Cerebellar nuclear complex (tissue), 1 donor: Measurements from ENCODE around the gene STOX2.
"Not testable (repeated sequence)": the region's sequence is repeated elsewhere in the genome, so short reads cannot be mapped to it uniquely, and the experiment has no call there.

Experiments
- DNase-seq, 2 experiments: peaks; one replicate each; lab custom pipeline; 2025; lab: John Stamatoyannopoulos, UW

The STOX2 gene

GRCh38 chr4:184022679-184023383 is 117.7 kb downstream of the STOX2 start:
- no peak for DNase-seq

DNA sequence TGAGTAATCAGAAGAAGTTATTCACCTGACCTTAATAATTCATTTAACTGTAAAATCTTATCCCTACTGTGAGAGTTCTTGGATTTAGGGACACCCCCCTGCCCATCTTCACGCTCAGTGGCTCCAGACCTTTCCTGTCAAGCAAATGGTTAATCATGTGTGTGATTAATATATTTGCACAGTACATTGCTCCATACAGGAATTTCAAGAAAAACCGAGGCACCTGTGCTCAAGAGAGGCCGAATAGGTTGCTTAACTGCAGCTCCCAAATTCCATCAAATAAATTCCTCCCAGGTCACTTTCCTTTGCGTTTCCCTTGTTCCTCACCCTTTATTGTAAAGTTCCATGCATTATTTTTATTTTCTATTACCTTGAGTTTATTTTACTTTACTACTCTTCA is 119.5 kb downstream of the STOX2 start:
- DNase-seq = no peak

GRCh38 chr4:184028561-184029374 is 123.7 kb downstream of the STOX2 start:
- DNase-seq = no peak

- DNase-seq = no peak
These were observed 124.9 kb downstream of the STOX2 start for GRCh38 chr4:184030036-184030435.

DNA sequence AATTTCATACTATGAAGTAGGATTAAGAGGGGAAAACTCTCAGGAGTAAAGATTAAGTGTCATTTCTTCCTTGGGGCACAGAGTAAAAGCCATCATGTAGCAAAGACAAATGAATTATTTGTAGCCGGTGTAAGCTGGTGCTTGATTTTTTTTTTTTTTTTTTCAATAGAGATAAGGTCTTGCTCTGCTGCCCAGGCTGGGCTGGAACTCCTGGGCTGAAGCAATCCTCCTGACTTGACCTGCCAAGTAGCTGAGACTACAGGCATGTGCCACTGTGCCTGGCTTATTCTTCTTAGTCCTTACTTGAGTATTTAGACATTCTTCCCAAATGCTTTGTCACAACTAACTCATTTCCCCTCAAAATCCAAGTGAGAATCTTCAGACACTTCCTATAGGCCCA is 125.7 kb downstream of the STOX2 start:
- no peak for DNase-seq

- DNase-seq = no peak
These were observed 127.0 kb downstream of the STOX2 start for GRCh38 chr4:184032091-184032490.

- DNase-seq = no peak
These were observed 134.9 kb downstream of the STOX2 start for GRCh38 chr4:184039963-184040383.

GRCh38 chr4:184041156-184041555 is 136.0 kb downstream of the STOX2 start:
- no peak for DNase-seq

DNA sequence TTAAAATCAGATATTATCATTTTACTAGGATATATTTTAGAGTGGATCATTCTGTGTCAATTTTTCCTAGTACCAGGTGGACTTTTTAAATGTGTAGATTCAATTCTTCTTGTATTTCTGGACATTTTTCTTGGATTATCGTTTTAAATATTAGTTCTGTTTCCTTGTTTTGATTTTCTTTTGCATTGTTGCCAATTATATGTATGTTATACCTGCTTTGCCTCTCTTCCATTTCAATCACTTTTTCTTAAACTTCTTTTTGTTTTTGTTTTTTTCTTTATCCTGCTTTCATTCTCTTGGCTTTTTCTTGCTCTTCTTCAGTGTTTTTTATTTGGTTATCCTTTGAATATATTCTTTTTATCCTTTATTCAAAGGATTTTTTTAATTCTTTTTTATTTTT is 141.0 kb downstream of the STOX2 start:
- no peak for DNase-seq

DNA sequence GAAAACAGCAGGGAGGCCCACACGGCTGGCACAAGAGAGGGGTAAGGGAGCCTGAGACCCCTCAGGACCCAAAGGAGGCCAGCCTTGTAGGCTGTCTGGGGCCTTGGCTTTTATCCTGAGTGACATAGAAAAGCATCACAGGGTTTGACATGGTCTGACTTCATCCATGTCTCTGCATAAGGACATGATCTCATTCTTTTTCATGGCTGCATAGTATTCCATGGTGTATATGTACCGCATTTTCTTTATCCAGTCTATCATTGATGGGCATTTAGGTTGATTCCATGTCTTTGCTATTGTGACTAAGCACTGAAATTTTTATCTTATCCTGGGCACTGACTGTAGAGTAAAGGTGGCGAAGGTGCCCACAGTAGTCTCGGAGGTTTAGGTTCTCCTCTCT is 146.2 kb downstream of the STOX2 start:
- not testable (repeated sequence) for DNase-seq

DNA sequence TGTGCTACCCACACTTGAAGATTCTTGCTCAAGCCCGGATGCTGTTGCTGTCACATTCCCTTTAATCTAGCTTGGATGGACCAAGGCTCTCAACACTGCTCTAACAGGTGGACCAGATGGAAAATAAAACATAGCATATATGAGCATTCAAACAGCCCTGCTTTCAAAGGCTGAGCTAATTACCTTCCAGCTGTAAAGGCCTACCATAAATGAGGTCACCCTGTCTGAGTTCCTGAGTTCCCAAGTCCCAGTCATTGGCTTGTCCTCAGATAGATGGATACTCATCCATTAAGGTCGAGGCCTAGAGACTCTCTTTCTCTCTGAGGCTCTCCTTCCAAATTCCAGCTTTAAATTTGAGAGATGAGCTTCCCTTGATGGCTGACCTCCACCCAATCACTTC is 147.5 kb downstream of the STOX2 start:
- DNase-seq = no peak

GRCh38 chr4:184053434-184053833 is 148.3 kb downstream of the STOX2 start:
- no peak for DNase-seq

GRCh38 chr4:184056877-184057276 is 151.8 kb downstream of the STOX2 start:
- no peak for DNase-seq

DNA sequence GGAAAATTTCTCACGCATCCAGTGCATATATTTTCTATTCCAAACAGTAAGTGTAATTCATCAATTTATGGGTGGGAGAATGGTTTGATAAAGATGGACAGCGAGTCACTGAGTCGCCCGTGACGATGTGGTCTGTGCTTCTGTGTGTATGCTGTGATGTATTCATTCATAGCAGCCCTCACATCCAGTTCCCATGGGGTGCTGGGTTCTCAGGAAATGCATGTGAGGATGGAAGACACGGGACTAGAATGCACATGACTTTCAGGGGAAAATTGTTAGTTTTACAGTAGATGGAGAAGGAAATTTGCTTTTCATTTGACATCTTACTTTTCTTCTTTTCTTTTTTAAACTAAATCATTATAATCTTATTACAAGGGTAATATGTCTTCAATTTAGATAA is 152.9 kb downstream of the STOX2 start:
- no peak for DNase-seq

GRCh38 chr4:184059099-184059498 is 154.0 kb downstream of the STOX2 start:
- DNase-seq = no peak

- DNase-seq = no peak
These were observed 156.5 kb downstream of the STOX2 start for GRCh38 chr4:184061582-184061981.

GRCh38 chr4:184062769-184063168 is 157.7 kb downstream of the STOX2 start:
- no peak for DNase-seq

DNA sequence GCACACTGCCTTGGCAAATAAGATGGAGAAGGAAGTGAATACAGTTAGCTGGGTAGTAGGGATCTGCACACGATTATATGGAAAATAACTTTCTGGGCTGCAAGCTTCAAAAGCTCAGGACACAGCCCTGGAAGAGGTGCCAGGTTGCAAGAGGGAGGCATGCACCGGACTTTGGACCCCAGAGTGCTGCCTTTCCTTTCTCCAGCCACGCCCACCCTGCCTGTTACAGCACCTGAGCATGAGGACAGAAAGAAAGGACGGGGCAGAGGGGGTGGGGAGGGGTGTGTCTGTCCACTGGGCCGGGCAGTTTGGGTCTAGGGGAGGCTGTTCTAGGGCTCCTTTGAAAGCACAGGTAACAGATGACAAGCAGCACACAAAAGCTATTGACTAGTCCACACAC is 159.8 kb downstream of the STOX2 start:
- DNase-seq = no peak

DNA sequence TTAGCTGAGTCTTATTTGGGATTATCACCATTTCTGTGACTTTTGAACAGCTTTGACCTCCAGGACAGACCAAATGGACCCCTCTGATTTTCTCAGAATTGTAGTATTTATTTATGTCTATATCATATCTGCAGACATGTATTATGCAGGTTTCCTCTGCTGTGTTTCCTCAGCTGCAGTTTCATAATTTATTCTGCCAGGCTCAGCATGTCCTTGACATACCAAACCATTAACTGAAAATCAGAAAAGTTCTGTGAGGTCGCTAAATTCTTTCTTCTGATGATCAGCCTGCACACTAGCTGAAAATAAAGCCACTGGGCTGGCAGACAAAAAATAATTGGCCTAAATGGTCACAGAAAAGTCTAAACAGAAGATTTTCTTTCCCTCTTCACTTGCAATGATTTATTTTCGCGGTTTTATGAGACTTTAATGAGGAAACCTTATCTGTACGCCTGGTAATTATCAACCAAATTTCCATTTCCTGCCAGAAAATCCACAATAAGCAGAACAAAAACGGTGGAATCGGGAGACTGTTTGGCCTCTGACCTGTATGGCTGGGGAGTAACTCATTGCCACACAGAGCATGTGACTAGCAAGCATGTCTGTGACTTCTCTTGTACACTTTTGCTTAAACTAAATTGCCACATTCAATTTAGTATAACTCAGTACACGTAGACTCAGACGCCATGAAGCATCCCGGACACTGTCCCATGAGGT is 161.6 kb downstream of the STOX2 start:
- DNase-seq = no peak

- DNase-seq = no peak
These were observed 162.9 kb downstream of the STOX2 start for GRCh38 chr4:184067931-184068554.
